NAMALWA (cell line): ENCODE data around the gene ILDR2.
A peak's percentile ranks its signal among the peaks of the same experiment; 100 is the strongest.

Experiments used
- DNase-seq: peaks from one replicate; pipeline ENCODE4 v3.0.0-alpha.2; 2015; ENCODE audit warnings: low spot score

The ILDR2 gene

GRCh38 chr1:166888373-166889111 is 86.8 kb downstream of the ILDR2 start:
- DNase-seq = no peak

GRCh38 chr1:166884971-166885370 is 90.4 kb downstream of the ILDR2 start:
- DNase-seq = no peak

- DNase-seq = no peak
Measured at GRCh38 chr1:166884040-166884642, 91.2 kb downstream of the ILDR2 start.

- no peak for DNase-seq
Measured at GRCh38 chr1:166882893-166883292, 92.4 kb downstream of the ILDR2 start.

- peak; percentile 20 for DNase-seq
Measured at GRCh38 chr1:166878173-166878917, 97.0 kb downstream of the ILDR2 start.

- no peak for DNase-seq
Measured at GRCh38 chr1:166876540-166876838, 98.9 kb downstream of the ILDR2 start.

GRCh38 chr1:166875734-166876539 is 99.4 kb downstream of the ILDR2 start, which contains the start of gene TADA1:
Gene TADA1 (minus strand): TSS chr1:166876264. CDS start chr1:166876233, 31 bp downstream.
- peak; percentile 100 for DNase-seq

GRCh38 chr1:166875302-166875733 is 100.0 kb downstream of the ILDR2 start:
- DNase-seq = no peak

- DNase-seq = peak; percentile 17
Measured at GRCh38 chr1:166874464-166874863, 100.9 kb downstream of the ILDR2 start.

- DNase-seq = no peak
Measured at GRCh38 chr1:166870584-166870983, 104.8 kb downstream of the ILDR2 start.

GRCh38 chr1:166869318-166870099 is 105.8 kb downstream of the ILDR2 start:
- DNase-seq = no peak

- no peak for DNase-seq
Measured at GRCh38 chr1:166868639-166869038, 106.7 kb downstream of the ILDR2 start.

GRCh38 chr1:166865926-166866325 is 109.4 kb downstream of the ILDR2 start:
- no peak for DNase-seq

- DNase-seq = no peak
Measured at GRCh38 chr1:166859597-166859996, 115.7 kb downstream of the ILDR2 start.

GRCh38 chr1:166858726-166859419 is 116.5 kb downstream of the ILDR2 start:
- DNase-seq = no peak
